ENCODE measurements around the gene PCP4L1.
"Not testable (repeated sequence)": the region's sequence is repeated elsewhere in the genome, so short reads cannot be mapped to it uniquely, and the experiment has no call there.

Gene PCP4L1

DNA sequence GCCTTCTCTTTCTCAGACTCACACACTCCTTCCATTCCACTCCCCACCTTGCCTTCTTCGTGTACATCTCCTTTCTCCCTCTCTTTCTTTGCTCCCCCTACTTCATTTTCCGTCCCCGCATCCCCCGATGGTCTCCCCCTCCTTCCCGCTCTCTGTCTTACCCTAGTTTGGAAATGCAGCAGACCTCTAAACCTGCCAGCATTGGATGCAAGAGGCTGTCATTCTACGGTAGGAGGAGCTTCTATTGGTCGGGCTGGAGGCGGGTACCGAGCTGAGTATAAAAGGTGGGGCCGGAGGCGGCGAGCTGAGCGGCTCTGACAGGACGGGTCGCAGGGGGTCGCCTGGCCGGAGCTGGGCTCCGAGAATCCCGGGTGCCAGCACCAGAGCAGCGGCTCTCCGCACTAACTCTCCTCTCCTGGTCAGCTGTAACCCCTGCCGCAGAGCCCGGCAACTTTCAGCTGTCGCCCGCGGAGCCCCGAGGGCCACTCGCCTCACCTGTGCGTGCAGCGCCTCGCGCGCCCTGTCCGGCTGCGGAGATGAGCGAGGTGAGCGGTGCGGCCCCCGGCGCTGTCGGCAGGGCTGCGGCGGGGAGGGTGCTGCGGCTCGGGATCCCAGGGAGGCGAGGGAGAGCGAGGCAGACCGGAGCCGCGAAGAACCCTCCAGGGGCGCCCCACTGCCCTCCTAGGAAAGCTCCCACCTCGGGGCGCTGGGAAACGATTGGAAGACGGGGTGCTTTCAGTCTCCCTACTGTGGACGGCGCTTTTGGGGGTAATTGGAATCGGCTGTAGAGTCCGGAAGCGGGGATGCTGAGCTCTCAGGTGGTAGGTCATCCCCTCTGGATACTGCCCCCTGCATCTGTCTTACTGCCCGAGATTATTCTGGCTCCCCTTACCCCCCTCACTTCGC, at the start of gene PCP4L1:
PCP4L1 (plus strand) TSS at position 307 of the 906 bp plus-strand sequence; CDS start at position 537, 230 bp downstream.
- peak; percentile 10 to 35 for DNase-seq (ENCODE audit: low read depth in 2 of 2)

DNA sequence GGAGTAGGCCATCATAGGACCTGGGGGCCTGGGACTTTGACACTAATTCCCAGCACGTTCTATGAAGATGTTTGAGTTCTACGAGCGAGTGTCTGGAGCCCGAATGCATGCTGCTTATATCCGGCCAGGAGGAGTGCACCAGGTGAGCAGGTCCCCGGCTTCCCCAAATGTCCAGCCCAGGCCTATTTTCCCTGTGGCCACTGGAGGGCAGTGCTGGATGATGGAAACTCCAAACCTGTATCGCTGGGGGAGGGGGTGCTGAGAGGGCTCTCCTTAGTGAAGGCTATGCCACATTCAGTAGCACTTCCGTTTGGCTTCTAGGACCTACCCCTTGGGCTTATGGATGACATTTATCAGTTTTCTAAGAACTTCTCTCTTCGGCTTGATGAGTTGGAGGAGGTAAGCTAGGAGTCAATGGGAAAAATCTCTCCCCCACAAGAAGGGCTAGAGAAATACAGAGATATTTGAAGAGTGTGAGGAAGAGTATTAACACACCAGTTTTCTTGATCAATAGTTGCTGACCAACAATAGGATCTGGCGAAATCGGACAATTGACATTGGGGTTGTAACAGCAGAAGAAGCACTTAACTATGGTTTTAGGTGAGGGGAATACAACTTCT, 48.6 kb upstream of the PCP4L1 start:
- peak; percentile 41 to 65 for DNase-seq (ENCODE audit: low read depth in 2 of 2)

DNA sequence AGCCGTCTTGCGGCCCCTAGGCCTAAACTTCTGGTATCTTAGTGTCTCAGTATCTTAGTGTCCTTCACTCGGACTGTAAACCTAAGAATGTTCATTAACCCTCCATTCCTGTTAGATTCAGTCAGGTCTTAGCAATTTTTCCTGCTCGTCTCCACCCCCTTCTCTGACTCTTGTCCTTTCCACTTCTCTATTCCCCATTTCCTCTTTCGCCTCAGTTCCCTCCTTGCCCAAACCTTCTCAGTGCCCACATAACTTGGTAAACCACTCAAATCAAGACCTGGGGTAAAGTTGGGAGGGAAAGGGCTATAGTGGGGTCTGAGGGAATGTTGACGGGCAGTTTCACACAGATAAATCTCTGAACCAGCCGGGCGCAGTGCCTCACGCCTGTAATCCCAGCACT, 44.2 kb upstream of the PCP4L1 start:
- no peak for DNase-seq (ENCODE audit: low read depth in 2 of 2)

DNA sequence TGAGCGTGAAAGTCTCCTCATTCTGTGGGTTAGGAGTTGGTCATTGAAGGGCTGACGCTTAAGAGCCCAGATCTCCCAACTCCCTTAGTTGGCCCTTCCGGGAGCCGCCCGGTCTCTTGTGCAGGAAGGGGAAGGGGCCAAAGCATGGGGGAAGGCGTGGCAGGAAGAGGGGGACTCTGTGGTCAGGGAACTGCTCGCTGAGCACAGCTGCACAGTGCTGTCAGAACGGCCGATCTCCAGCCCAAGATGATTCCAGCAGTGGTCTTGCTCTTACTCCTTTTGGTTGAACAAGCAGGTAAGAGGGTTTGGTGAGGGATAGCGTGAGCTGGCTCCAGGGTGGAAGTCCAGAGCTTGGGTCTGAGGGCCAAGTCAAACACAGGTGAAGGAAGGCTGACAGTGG, 43.5 kb upstream of the PCP4L1 start, which contains the start of gene FCER1G:
FCER1G (plus strand) TSS at position 220 of the 400 bp plus-strand sequence; CDS start at position 247, 27 bp downstream.
- no peak for DNase-seq (ENCODE audit: low read depth in 2 of 2)

DNA sequence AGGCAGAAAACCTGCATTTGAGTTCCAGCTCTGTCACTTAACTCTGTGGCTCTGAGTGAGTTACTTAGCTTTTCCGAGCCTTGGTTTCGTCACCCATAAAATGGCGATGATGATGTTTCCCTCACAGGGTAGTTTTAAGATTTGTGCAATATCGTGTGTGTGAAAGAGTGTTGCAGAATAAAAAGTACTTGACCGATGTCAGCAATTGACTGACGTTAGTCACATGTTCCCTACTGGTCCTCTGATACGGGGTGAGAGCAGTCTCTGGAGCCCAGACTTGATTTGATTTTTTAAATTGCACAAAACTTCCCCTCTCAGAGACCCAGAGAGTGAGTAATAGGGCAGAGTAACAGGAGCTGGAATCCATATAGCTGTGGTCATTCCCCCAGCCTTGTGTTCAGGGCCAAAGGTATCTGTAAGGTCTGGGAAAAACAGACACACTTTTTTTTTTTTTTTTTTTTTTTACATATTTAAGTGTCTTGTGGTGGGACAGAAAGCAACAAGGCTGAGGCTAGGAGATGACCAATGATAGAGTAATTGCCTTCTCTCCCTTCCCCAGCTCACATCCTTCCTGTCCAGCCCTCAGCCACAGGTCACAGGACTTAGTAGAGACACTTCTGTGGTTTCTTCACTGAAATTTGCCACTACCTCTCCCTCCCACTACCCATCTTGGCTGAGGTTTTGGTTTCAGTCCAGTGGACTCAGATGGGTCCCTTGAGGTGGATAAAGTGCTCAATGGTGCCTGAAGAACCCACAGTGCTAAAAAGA, 41.4 kb upstream of the PCP4L1 start:
- DNase-seq (ENCODE audit: low read depth in 2 of 2) = no peak

DNA sequence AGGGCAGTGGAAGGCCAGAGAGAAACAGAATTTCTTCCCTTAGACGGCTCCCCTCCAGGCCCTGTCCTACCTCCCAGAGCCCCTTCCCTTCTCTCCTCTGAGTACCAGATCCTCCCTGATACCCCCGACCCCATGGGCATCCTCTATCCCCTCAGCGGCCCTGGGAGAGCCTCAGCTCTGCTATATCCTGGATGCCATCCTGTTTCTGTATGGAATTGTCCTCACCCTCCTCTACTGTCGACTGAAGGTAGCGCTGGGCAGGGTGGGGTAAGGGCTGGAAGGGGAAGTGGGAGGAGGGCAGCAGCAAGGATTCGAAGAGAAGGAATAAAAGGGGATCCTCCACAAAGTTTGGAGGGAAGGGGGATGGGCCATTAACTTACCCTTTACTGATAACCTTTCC, 40.7 kb upstream of the PCP4L1 start:
- no peak for DNase-seq (ENCODE audit: low read depth in 2 of 2)

DNA sequence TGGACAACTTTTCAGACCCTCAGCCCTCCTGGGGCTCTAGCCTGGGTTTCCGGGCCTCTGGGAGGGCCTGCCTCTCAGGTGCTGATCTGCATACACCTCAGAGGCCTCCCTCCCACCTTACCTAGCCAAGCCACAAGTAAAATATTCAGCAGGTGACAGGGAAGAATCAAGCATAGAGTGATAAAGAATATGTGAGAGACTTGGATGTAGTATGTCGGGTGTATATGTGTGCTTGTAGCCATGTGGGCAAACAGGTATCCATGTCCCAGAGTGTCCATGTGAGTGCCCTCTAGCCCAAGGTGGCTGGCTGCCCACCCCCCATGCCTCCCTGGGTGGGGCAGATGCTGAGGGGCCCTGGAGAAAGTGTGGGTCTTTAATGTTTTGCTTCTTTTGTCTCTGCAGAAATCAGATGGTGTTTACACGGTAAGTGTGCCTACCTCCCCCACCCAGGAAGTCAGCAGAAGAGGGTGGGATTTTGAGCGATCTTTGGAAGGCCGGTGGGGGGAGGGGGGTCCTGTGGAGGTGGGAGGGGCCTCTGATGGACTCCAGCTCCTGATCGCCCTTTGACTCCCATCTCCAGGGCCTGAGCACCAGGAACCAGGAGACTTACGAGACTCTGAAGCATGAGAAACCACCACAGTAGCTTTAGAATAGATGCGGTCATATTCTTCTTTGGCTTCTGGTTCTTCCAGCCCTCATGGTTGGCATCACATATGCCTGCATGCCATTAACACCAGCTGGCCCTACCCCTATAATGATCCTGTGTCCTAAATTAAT, 40.1 kb upstream of the PCP4L1 start:
- DNase-seq (ENCODE audit: low read depth in 2 of 2) = no peak

DNA sequence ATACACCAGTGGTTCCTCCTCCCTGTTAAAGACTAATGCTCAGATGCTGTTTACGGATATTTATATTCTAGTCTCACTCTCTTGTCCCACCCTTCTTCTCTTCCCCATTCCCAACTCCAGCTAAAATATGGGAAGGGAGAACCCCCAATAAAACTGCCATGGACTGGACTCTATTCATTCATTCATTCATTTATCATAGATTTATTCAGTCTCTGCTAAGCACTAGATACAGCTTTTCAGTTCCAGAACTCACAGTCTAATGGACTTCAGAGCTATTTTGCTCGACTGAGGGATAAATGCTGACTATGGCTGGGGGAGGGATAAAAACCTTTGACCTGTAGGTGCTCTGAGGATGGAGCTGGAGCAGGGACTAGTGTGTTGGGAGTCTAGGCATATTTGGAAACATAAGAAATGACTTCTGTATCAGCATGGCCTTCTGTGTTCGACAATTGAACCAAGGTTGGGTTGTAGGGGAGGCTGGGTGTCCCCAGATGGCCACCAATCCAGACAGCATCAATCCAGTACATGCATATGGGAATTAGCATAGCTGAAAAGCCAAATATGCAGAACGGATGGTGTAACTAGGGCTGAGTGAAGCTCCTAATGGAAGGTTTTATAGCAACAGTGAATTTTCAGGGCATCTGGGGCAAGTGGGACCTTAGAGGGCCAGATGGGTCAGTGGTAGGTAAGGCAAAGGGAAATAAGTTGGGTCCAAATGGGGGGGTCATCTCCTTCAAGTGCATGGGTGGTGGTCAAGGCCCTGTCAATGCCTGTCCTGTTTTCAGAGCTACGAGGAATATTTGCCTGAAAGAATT, 39.3 kb upstream of the PCP4L1 start:
- DNase-seq (ENCODE audit: low read depth in 2 of 2) = no peak

DNA sequence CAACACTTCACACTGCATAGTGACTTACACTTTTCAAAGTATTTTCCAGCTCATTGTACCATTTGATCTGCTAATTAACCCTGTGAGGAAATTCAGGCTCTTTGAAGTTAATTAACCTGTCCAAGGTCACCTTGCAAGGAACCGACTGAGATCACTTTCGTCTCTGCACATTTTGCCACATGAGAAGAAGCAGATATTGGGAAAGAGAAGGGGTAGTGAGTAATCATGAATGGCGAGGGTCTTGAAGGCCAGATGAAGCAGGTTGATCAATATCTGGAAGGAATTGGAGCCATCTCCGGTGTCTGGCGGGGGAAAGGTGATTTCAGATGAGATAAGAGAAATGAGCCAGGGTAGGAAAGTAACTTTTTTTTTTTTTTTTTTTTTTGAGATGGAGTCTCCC, 38.5 kb upstream of the PCP4L1 start:
- DNase-seq (ENCODE audit: low read depth in 2 of 2) = no peak

DNA sequence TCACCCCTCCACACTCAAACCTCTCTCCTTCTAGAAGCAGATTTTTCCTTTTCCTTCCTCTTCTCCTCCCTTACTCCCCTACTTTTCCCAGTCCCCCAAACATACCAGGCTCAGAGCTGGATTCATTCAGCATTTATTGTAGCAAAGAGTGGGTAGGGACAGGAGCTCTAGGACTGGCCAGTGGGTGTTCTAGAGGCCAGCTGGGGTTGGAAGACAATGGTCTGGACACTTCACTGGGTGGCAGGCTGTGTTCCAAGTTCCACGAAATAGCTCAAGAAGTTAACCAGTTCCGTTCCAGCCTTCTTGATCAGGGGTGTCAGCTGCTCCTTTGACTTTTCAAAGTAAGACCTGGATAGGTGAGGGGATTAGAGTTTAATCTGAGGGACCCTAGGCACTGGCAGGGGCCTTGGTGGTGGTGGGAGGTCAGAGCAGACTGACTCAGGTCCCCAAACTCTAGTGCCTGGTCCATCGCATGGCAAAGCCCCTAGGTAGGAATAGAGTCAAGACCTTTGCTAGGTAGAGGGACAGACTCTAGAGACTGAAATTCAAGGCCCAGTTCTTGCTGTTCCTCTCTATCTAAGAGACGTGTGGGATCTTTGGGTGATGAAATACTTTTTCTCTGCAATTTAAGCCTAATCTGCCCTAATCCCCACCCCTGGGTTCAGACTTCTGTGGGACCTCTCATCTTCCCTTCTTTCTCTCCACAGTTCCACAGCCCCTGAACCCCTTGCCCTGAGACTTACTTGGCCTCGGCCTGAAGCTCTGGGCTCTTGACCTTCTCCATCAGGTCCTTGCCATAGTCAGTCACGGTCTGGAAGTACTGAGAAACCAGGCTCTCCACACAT, 36.1 kb upstream of the PCP4L1 start:
- no peak for DNase-seq (ENCODE audit: low read depth in 2 of 2)

DNA sequence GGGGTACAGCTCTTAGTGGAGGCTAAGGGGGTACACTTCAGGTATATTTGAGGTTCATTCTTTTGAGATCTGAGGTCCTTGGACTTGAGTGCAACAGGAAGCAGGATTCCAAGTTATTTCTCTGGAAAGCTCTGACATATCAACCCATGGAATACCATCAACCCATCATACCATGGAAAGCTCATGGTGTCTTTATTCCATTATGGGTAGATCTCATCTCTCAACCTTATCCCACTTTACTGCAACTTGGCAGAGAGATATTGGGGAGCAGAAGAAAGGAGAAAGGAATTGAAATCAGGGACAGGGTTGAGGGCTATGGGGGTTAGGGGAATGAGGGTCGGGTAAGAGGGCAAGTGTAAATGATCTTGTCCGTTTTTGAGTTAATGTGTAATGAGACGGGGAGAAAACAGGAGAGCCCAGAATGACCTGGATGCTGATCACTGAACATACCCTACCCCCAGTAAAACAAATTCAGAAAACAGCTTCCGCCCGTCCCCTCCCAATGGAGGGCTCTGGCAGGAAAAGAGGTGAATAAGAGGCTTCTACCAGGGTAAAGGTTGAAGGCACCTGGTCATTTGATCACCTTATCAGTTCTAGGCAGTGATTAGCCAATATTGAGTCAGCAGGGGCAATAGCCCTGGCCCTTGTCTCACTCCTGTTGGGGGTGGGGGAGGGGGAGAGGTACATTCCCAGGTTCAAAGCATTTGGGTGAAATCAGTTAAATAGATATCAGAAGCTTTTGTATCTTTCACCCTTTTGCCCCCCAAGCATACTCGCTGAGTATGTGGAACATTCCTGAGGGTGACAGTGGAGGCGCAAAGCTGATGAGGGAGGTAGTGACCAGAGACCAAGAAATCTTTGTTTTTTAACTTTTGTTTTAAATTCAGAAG, 34.5 kb upstream of the PCP4L1 start:
- DNase-seq (ENCODE audit: low read depth in 2 of 2) = no peak

DNA sequence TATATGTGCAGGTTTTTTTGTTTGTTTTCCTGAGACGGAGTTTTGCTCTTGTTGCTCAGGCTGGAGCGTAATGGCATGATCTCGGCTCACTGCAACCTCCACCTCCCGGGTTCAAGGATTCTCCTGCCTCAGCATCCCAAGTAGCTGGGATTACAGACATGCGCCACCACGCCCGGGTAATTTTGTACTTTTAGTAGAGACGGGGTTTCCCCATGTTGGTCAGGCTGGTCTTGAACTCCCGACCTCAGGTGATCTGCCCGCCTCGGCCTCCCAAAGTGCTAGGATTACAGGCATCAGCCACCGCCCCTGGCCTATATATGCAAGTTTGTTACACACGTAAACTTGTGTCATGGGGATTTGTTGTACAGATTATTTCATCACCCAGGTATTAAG, 33.9 kb upstream of the PCP4L1 start:
- DNase-seq (ENCODE audit: low read depth in 2 of 2) = not testable (repeated sequence)

DNA sequence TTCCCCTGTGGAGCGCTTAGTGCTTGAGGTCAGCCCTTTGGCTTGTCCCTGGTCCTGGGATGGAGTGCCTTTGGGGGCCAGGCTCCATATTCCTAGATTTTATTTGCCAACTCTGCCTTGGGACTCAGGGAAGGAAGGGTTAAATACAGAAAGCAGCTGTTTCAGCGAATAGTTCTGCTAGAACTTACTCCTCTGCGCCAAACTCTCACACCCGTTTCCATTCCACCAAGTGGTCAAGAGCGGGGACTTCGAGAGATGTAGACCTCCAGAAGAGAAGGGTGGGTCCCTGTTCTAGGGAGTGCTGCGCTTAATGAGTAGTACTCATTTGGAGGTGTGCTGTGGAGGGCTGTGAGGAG, 33.4 kb upstream of the PCP4L1 start:
- DNase-seq (ENCODE audit: low read depth in 2 of 2) = no peak

DNA sequence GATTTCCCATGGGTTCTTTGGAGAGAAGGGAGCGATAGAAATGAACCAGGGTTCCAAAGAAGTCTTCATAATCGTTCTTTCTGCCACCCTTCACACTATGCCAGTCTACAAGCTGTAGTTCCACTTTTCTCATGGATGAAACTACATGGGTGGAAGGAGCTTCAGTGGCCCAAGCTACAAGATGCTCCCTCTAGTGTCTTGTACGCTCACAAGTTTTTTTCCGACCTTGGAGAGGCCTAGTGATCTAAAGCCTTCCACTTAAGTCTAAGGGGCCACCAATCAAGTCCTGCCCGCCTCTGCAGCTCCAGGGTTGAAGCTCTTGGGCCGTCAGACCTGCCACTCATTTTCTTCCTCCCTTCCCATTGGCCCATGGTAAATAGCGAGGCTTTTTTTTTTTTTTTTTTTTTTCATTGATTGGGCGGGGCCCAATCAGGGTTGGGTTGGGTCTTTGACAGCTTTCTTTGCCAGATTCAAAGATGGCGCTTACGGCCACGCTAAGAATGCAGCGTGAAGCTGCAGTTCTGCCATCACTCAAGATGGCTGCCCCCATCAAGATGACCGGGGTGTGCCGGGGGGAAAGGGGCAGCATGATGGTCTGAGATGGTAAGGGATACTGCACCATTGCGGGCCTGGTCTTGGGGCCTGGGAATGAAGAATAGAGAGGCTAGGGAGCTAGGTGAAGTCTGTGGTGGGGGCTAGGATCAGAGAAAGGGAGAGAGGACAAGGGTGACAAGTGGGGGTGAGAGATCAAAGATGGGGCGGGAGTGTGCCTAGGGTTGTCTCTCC, 32.8 kb upstream of the PCP4L1 start, which contains the start of gene TOMM40L:
TOMM40L (plus strand) TSS at position 527 of the 786 bp plus-strand sequence. CDS start 430 bp downstream, outside the sequence.
- peak; percentile 73 to 82 for DNase-seq (ENCODE audit: low read depth in 2 of 2)

DNA sequence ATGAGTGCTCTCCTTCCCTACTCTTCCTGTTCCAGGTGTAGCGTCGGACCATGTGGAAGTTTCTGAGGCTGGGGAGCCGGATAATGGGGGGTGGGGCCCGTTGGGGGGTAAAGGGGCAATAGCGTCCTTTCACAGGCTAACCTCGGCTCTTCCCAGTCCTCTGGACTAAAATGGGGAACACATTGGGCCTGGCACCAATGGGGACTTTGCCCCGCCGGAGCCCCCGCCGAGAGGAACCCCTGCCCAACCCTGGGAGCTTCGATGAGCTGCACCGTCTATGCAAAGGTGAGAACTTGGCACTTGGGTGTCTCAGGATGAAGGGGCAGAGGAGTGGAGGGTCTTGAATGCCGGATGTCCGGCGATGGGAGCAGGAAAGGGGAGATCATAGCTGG, 32.2 kb upstream of the PCP4L1 start:
- no peak for DNase-seq (ENCODE audit: low read depth in 2 of 2)

DNA sequence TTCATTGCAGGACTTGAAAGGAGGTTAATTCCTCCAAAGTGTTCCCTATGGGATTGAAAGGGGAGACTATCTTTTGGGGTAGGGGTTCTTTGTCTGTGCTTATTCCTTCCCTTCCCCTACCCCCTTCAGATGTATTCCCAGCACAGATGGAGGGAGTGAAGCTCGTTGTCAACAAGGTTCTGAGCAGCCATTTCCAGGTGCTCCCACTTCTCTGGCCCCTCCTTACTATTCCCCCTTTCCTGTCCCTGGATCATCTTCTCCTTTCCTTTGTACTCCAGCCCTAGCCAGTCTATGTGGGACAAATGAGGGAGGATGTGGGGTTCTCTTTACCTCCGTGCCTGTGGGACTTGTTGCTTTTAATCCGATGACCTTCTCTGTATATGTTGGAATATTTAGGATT, 31.8 kb upstream of the PCP4L1 start:
- no peak for DNase-seq (ENCODE audit: low read depth in 2 of 2)

DNA sequence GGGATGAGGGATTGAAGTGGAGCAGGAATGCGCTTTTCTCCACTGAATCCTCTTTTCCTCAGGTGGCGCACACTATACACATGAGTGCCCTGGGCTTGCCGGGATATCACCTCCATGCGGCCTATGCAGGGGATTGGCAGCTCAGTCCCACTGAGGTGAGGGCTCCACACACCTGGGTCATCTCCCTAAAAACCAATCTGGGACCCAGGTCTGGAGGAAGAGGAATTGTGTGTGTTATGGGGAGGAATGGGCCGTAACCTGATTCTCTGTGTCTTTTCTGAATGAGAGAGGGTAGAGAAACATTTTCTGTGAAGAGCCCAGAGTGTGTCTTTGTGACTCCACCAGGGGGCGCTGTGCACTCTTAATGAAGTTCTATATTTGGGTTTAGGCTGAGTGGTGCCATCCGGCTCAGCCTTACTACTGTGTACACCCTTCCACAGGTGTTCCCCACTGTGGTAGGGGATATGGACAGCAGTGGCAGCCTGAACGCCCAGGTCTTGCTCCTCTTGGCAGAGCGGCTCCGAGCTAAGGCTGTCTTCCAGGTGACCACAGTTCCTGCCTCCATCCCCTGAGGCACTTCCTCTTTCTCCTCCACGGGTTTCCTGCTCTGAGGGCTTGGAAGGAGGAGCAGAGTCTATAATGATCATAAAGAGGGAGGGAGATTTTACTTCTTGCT, 31.2 kb upstream of the PCP4L1 start:
- DNase-seq (ENCODE audit: low read depth in 2 of 2) = peak; percentile 72 to 91
